ENCODE results near the gene AFAP1. TPM values are rescaled to one million over a fixed set of nuclear protein-coding genes. Genes with fewer than 3 reads are reported as not detected.

Gene AFAP1
- total and polyA plus RNA-seq, 2 donors (not counting 3 experiments of a cell fraction or from before 2014, with no cell fraction given): 32.3 to 103 TPM

DNA sequence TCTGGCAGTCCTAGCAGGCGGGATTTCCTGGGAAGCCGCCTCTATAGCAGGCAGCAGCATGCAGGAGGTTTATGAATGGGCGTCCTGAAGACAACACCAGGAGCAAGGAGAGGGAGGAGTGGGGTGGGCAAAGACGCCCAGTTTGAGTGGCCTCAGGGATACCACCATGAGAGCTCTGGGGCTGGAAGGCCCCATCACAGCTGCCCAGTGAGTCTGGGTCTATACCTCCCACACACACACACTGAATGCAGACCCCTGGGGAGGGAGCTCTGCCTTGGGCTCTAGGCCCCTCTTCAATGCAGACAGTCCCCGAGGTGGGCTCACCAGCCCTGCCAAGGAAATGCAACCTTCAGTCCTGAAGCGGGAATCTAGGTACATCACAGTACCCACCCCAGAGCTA, 98.6 kb downstream of the AFAP1 start:
- ChIA-PET POLR2A (no interaction called here), CTCF (interaction anchor here (0.9 to 5.7 kb wide), 3 partner anchors 9 to 97 kb away, joined by 3 to 212 read pairs (median 6); no protein-coding TSS in a partner anchor)
- no peak for FAIRE-seq

DNA sequence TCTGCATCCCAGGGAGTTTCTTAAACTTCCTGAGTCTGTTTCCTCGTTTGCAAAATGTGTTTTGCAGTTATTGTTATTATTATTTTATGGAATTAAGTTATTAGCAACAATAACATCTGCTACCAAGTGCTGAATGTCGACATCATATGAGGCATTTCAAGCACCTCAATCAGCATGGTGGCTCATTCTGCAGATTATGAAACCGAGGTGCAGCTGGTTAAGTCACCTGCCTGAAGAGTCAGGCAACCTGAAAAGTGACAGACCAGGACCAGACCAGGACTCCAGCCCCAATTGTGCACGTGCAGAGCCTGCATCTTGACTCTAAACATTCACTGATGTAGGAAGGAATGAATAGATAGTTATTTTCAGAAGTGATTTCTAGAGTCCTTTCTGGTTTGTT, 99.8 kb downstream of the AFAP1 start:
- intact Hi-C loops (cut with micrococcal nuclease): no loop called here
- no peak for FAIRE-seq
- no peak overlapping the region for H3K9ac ChIP-seq (replicated peaks; ENCODE audit: extremely low read depth, insufficient read depth, low read length)

More for the DNA sequence above, 98.6 kb downstream of the AFAP1 start:
- no peak overlapping the region for H3K9ac ChIP-seq (replicated peaks; ENCODE audit: extremely low read depth, insufficient read depth, low read length)
- H3K27me3 ChIP-seq (ENCODE audit: control insufficient read depth in 2 of 2, insufficient read depth in 2 of 2, low read length in 2 of 2): no peaks in the 10 kb centered on the region
- H3K27ac ChIP-seq (ENCODE audit: insufficient read depth, low read depth, low read length): peak overlapping the region; percentile 98
- H3K79me2 ChIP-seq (ENCODE audit: control insufficient read depth, insufficient read depth, low read length): peaks cover 68% of the 10 kb centered on the region
- no peak for DNase-seq (ENCODE audit: low read depth, low spot score)
- H3K4me2 ChIP-seq (ENCODE audit: insufficient read depth, low read length): no peak overlapping the region
- peaks cover 12 to 16% of the 10 kb centered on the region in 2 experiments for H3K36me3 ChIP-seq (ENCODE audit: control insufficient read depth in 2 of 2, extremely low read depth in 1 of 2, insufficient read depth in 2 of 2, low read length in 2 of 2)
- no peak overlapping the region for H2AFZ ChIP-seq (ENCODE audit: low read depth, low read length)
- H3K9me1 ChIP-seq (replicated peaks; ENCODE audit: control insufficient read depth, extremely low read depth, insufficient read depth, low read length): no peaks in the 10 kb centered on the region
- H4K20me1 ChIP-seq (replicated peaks; ENCODE audit: control insufficient read depth, extremely low read depth, insufficient read depth, low read length): no peaks in the 10 kb centered on the region
- dilution Hi-C loops (cut with MboI; ENCODE audit: extremely low pct_ligation_motif_present, low sequenced_read_pairs) (no loop called here), intact Hi-C loops (cut with micrococcal nuclease) (no loop called here)
- no peak overlapping the region for H3K4me3 ChIP-seq (replicated peaks in 1 of 3; ENCODE audit: insufficient read depth in 1 of 3, low read depth in 1 of 3, low read length in 3 of 3)
- H3K9me3 ChIP-seq (replicated peaks; ENCODE audit: control insufficient read depth, insufficient read depth, low read length): no peaks in the 10 kb centered on the region
- peaks cover 59% of the 10 kb centered on the region for H3K4me1 ChIP-seq (ENCODE audit: control insufficient read depth, extremely low read depth, insufficient read depth, low read length)
- TF ChIP-seq GATA2 (IDR thresholded peaks at IDR 0.05; ENCODE audit: insufficient read depth, insufficient read length, low read depth, low read length): no peak
- TF ChIP-seq JUN (IDR thresholded peaks at IDR 0.05; ENCODE audit: borderline replicate concordance, insufficient read depth, insufficient read length, low read depth): no peak
- no peak for TF ChIP-seq MYC (IDR thresholded peaks at IDR 0.05; ENCODE audit: low read depth, low read length)
- no peak for TF ChIP-seq EZH2 (IDR thresholded peaks at IDR 0.05; ENCODE audit: borderline replicate concordance, low read depth, low read length, severe bottlenecking)
- no peak for TF ChIP-seq POLR2AphosphoS5 (IDR thresholded peaks at IDR 0.05; ENCODE audit: insufficient read depth, low read depth, low read length)
- no TSS peak for BruUV-seq (replicated peaks)

More for the DNA sequence above, 99.8 kb downstream of the AFAP1 start:
- CTCF ChIA-PET: no interaction called here
- H4K20me1 ChIP-seq (replicated peaks; ENCODE audit: control insufficient read depth, extremely low read depth, insufficient read depth, low read length): no peaks in the 10 kb centered on the region
- no peak overlapping the region for H3K4me3 ChIP-seq (replicated peaks in 1 of 3; ENCODE audit: insufficient read depth in 1 of 3, low read depth in 1 of 3, low read length in 3 of 3)
- no TSS peak for BruUV-seq (replicated peaks)
- H3K4me1 ChIP-seq (ENCODE audit: control insufficient read depth, extremely low read depth, insufficient read depth, low read length): peaks cover 47% of the 10 kb centered on the region
- TF ChIP-seq GATA2 (IDR thresholded peaks at IDR 0.05; ENCODE audit: insufficient read depth, insufficient read length, low read depth, low read length) (no peak), MYC (IDR thresholded peaks at IDR 0.05; ENCODE audit: low read depth, low read length) (no peak), POLR2AphosphoS5 (IDR thresholded peaks at IDR 0.05; ENCODE audit: insufficient read depth, low read depth, low read length) (no peak), EZH2 (IDR thresholded peaks at IDR 0.05; ENCODE audit: borderline replicate concordance, low read depth, low read length, severe bottlenecking) (no peak), FOS (IDR thresholded peaks at IDR 0.05; ENCODE audit: borderline replicate concordance, insufficient read depth, low read length) (no peak), POLR2A (IDR thresholded peaks at IDR 0.05; ENCODE audit: low read depth, low read length) (no peak), JUN (IDR thresholded peaks at IDR 0.05; ENCODE audit: borderline replicate concordance, insufficient read depth, insufficient read length, low read depth) (no peak)
- TF ChIP-seq, protein P1, sequence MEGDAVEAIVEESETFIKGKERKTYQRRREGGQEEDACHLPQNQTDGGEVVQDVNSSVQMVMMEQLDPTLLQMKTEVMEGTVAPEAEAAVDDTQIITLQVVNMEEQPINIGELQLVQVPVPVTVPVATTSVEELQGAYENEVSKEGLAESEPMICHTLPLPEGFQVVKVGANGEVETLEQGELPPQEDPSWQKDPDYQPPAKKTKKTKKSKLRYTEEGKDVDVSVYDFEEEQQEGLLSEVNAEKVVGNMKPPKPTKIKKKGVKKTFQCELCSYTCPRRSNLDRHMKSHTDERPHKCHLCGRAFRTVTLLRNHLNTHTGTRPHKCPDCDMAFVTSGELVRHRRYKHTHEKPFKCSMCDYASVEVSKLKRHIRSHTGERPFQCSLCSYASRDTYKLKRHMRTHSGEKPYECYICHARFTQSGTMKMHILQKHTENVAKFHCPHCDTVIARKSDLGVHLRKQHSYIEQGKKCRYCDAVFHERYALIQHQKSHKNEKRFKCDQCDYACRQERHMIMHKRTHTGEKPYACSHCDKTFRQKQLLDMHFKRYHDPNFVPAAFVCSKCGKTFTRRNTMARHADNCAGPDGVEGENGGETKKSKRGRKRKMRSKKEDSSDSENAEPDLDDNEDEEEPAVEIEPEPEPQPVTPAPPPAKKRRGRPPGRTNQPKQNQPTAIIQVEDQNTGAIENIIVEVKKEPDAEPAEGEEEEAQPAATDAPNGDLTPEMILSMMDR (IDR thresholded peaks at IDR 0.05; ENCODE audit: extremely low read depth in 1 of 2, insufficient read depth in 1 of 2, low read depth in 1 of 2, low read length in 2 of 2): no peak
- TF ChIP-seq, protein P2, sequence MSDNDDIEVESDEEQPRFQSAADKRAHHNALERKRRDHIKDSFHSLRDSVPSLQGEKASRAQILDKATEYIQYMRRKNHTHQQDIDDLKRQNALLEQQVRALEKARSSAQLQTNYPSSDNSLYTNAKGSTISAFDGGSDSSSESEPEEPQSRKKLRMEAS (IDR thresholded peaks at IDR 0.05; ENCODE audit: insufficient read depth, insufficient read length): no peak
- DNase-seq (ENCODE audit: low read depth, low spot score): no peak
- dilution Hi-C loops (cut with MboI; ENCODE audit: extremely low pct_ligation_motif_present, low sequenced_read_pairs): no loop called here
- H3K4me2 ChIP-seq (ENCODE audit: insufficient read depth, low read length): no peak overlapping the region
- POLR2A ChIA-PET: no interaction called here
- H3K27me3 ChIP-seq (ENCODE audit: control insufficient read depth in 2 of 2, insufficient read depth in 2 of 2, low read length in 2 of 2): no peaks in the 10 kb centered on the region
- no peak overlapping the region for H2AFZ ChIP-seq (ENCODE audit: low read depth, low read length)
- no peaks in the 10 kb centered on the region for H3K9me3 ChIP-seq (replicated peaks; ENCODE audit: control insufficient read depth, insufficient read depth, low read length)
- H3K27ac ChIP-seq (ENCODE audit: insufficient read depth, low read depth, low read length): no peak overlapping the region
- H3K9me1 ChIP-seq (replicated peaks; ENCODE audit: control insufficient read depth, extremely low read depth, insufficient read depth, low read length): no peaks in the 10 kb centered on the region
- peaks cover 16 to 19% of the 10 kb centered on the region in 2 experiments for H3K36me3 ChIP-seq (ENCODE audit: control insufficient read depth in 2 of 2, extremely low read depth in 1 of 2, insufficient read depth in 2 of 2, low read length in 2 of 2)
- H3K79me2 ChIP-seq (ENCODE audit: control insufficient read depth, insufficient read depth, low read length): peaks cover 64% of the 10 kb centered on the region
